ENCODE measurements around the gene GCSAM. TPM values are rescaled to one million over a fixed set of nuclear protein-coding genes. Genes with fewer than 3 reads are reported as not detected.

Gene GCSAM
- total RNA-seq, 2 donors from 2014 or later, result 0.49 TPM; not detected in 1

- Histone ChIP-seq H3K27me3 (replicated peaks; ENCODE audit: insufficient read depth) (no peaks in the 10 kb centered on the region), H3K27ac (no peak overlapping the region), H3K4me1 (ENCODE audit: control insufficient read depth in 1 of 2, low read depth in 2 of 2) (peaks cover 7 to 16% of the 10 kb centered on the region in 2 donors), H3K9me3 (no peaks in the 10 kb centered on the region), H3K4me3 (no peak overlapping the region), H3K36me3 (no peaks in the 10 kb centered on the region)
- no peak for ATAC-seq (ENCODE audit: insufficient number of reproducible peaks, low FRiP score, low read depth)
- no peak for DNase-seq (ENCODE audit: low spot score)
- TF ChIP-seq CTCF (IDR thresholded peaks at IDR 0.05), result no peak
These were observed 31.1 kb downstream of the GCSAM start for GRCh38 chr3:112101916-112102315.

- no peaks in the 10 kb centered on the region for H3K9me3 ChIP-seq
- H3K27me3 ChIP-seq (replicated peaks; ENCODE audit: insufficient read depth), result no peaks in the 10 kb centered on the region
- ATAC-seq (ENCODE audit: insufficient number of reproducible peaks, low FRiP score, low read depth) (peak; percentile 97), DNase-seq (ENCODE audit: low spot score) (peak; percentile 47)
- no peak for TF ChIP-seq CTCF (IDR thresholded peaks at IDR 0.05)
- peaks cover 9 to 16% of the 10 kb centered on the region in 2 donors for H3K4me1 ChIP-seq (ENCODE audit: control insufficient read depth in 1 of 2, low read depth in 2 of 2)
- H3K27ac ChIP-seq, result peak overlapping the region in 1 of 2 donors; percentile 33
- H3K4me3 ChIP-seq, result no peak overlapping the region
- no peaks in the 10 kb centered on the region for H3K36me3 ChIP-seq
These were observed 35.7 kb downstream of the GCSAM start for GRCh38 chr3:112097378-112097777.

DNA sequence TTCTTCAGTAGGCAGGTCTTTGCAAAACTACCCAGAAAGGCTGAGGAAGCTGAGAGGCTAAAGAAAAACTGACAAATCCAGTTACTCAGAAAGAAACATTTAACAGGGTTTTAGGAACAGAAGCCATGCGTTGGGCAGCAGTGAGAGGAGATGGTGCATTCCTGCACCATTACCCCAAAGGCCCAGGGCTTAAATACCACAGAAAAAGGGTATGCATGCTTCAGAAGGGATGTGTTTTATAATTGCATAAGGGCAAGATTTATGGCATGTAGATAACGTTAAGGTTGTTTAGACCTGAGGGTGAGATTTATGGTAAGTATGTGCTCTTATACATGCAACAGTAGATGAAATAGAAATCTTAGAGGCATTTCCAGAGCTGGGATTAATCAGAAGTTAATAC lies 36.9 kb downstream of the GCSAM start:
- no peak for TF ChIP-seq CTCF (IDR thresholded peaks at IDR 0.05)
- Histone ChIP-seq H3K4me1 (ENCODE audit: control insufficient read depth in 1 of 2, low read depth in 2 of 2) (peaks cover 9 to 16% of the 10 kb centered on the region in 2 donors), H3K27ac (no peak overlapping the region), H3K9me3 (no peaks in the 10 kb centered on the region), H3K36me3 (no peaks in the 10 kb centered on the region), H3K27me3 (replicated peaks; ENCODE audit: insufficient read depth) (no peaks in the 10 kb centered on the region), H3K4me3 (no peak overlapping the region)
- DNase-seq (ENCODE audit: low spot score) (no peak), ATAC-seq (ENCODE audit: insufficient number of reproducible peaks, low FRiP score, low read depth) (no peak)

DNA sequence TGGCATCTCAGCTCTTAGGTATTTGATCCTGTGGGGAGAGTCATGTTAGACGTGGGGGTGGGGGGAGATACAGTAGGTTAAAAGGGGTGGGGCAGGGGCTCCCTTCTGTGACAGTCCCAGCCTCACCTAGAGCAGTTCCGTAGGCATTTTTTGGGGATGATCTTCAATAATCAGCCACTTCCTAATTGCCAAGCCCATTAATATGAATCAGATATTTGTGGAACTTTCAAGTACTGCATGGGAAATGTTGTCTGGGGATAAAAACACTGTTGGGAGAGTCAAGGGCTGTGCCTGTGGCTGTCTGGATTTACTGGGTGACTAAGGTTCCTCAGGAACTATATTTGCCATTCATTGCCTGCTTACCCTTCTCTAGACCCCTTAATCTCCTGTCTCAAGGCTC lies 37.3 kb downstream of the GCSAM start:
- Histone ChIP-seq H3K36me3 (no peaks in the 10 kb centered on the region), H3K27ac (no peak overlapping the region), H3K4me1 (ENCODE audit: control insufficient read depth in 1 of 2, low read depth in 2 of 2) (peaks cover 9 to 16% of the 10 kb centered on the region in 2 donors), H3K27me3 (replicated peaks; ENCODE audit: insufficient read depth) (no peaks in the 10 kb centered on the region), H3K4me3 (no peak overlapping the region), H3K9me3 (no peaks in the 10 kb centered on the region)
- ATAC-seq (ENCODE audit: insufficient number of reproducible peaks, low FRiP score, low read depth), result no peak
- no peak for DNase-seq (ENCODE audit: low spot score)
- TF ChIP-seq CTCF (IDR thresholded peaks at IDR 0.05), result no peak

GRCh38 chr3:112093180-112093522 lies 39.9 kb downstream of the GCSAM start:
- H3K36me3 ChIP-seq, result no peaks in the 10 kb centered on the region
- H3K9me3 ChIP-seq, result no peaks in the 10 kb centered on the region
- H3K4me3 ChIP-seq, result peak overlapping the region; percentile 1
- TF ChIP-seq CTCF (IDR thresholded peaks at IDR 0.05), result no peak
- ATAC-seq (ENCODE audit: insufficient number of reproducible peaks, low FRiP score, low read depth), result no peak
- no peak for DNase-seq (ENCODE audit: low spot score)
- no peaks in the 10 kb centered on the region for H3K27me3 ChIP-seq (replicated peaks; ENCODE audit: insufficient read depth)
- peak overlapping the region in 1 of 2 donors; percentile 4 for H3K27ac ChIP-seq
- peaks cover 9% of the 10 kb centered on the region in 2 donors for H3K4me1 ChIP-seq (ENCODE audit: control insufficient read depth in 1 of 2, low read depth in 2 of 2)

Measured in thoracic aorta (tissue), 2 donors.